OCI-LY1 (cell line): ENCODE results near the gene ALX1.

Experiments
- H2AFZ ChIP-seq: fragments of 200-600 bp; sonication (generic), shearing (Covaris generic); 2 replicates; pipeline ENCODE4 v1.6.0; 2014; ENCODE audit warnings: antibody characterized with exemption, mild to moderate bottlenecking, low read length
- H3F3A ChIP-seq: fragments of 200-600 bp; sonication (generic), shearing (Covaris generic); 2 replicates; pipeline ENCODE4 v1.6.0; 2014; ENCODE audit warnings: mild to moderate bottlenecking, antibody characterized with exemption, low read length, moderate library complexity; ENCODE audit not compliant: insufficient read depth
- H3K27ac ChIP-seq: fragments of 200-600 bp; sonication (generic); 2 replicates; pipeline ENCODE4 v1.5.1; 2014; ENCODE audit warnings: low read length, mixed run types, mild to moderate bottlenecking, low read depth; ENCODE audit not compliant: poor library complexity, severe bottlenecking
- H3K27me3 ChIP-seq: fragments of 200-600 bp; sonication (generic); 2 replicates; pipeline ENCODE4 v1.6.0; 2014; ENCODE audit warnings: antibody characterized with exemption, mild to moderate bottlenecking, low read length, moderate library complexity; ENCODE audit not compliant: insufficient read depth
- H3K36me3 ChIP-seq: fragments of 200-600 bp; sonication (generic); 2 replicates; pipeline ENCODE4 v1.6.1; 2014; ENCODE audit warnings: mild to moderate bottlenecking, antibody characterized with exemption, low read length, moderate library complexity, mixed read lengths; ENCODE audit not compliant: insufficient read depth
- H3K4me1 ChIP-seq: fragments of 200-600 bp; sonication (generic); 2 replicates; pipeline ENCODE4 v1.5.1; 2014; ENCODE audit warnings: mild to moderate bottlenecking, low read length, moderate library complexity; ENCODE audit not compliant: insufficient read depth, severe bottlenecking
- H3K4me2 ChIP-seq: fragments of 200-600 bp; sonication (generic), shearing (Covaris generic); 2 replicates; pipeline ENCODE4 v1.6.1; 2014; ENCODE audit warnings: low read length
- H3K4me3 ChIP-seq: fragments of 200-600 bp; sonication (generic); 2 replicates; pipeline ENCODE4 v1.5.1; 2014; ENCODE audit warnings: low read length, low read depth, mild to moderate bottlenecking, mixed read lengths; ENCODE audit not compliant: poor library complexity, severe bottlenecking
- H3K79me2 ChIP-seq: fragments of 200-600 bp; shearing (Covaris generic); 2 replicates; pipeline ENCODE4 v1.6.1; 2016; ENCODE audit warnings: mixed run types, low read length, mixed read lengths; ENCODE audit not compliant: insufficient read depth
- H3K9ac ChIP-seq: fragments of 200-600 bp; sonication (generic), shearing (Covaris generic); 2 replicates; pipeline ENCODE4 v1.6.1; 2014; ENCODE audit warnings: mild to moderate bottlenecking, low read length, mixed read lengths
- H3K9me2 ChIP-seq: fragments of 200-600 bp; sonication (generic), shearing (Covaris generic); 2 replicates; pipeline ENCODE4 v1.6.1; 2014; ENCODE audit warnings: low read depth, mild to moderate bottlenecking, low read length, mixed read lengths
- H3K9me3 ChIP-seq: fragments of 200-600 bp; shearing (Covaris generic); 2 replicates; pipeline ENCODE4 v1.6.1; 2014; ENCODE audit warnings: low read length, mixed read lengths
- H4K20me1 ChIP-seq: fragments of 200-600 bp; sonication (generic), shearing (Covaris generic); 2 replicates; pipeline ENCODE4 v1.6.0; 2016; ENCODE audit warnings: mild to moderate bottlenecking, low read length; ENCODE audit not compliant: insufficient read depth
- CTCF ChIP-seq: fragments of 200-600 bp; sonication (generic), shearing (Covaris generic); IDR thresholded peaks from 2 replicates; pipeline ENCODE4 v1.5.1; 2017; ENCODE audit warnings: mild to moderate bottlenecking, antibody characterized with exemption, low read length, moderate library complexity, mixed read lengths
- EZH2 ChIP-seq: fragments of 200-600 bp; sonication (generic), shearing (Covaris generic); IDR thresholded peaks from 2 replicates; pipeline ENCODE4 v1.8.0; 2017; ENCODE audit warnings: borderline replicate concordance, mixed run types, mild to moderate bottlenecking, antibody characterized with exemption, low read length, moderate library complexity, mixed read lengths

The ALX1 gene

GRCh38 chr12:85280165-85280983 is at the start of gene ALX1:
ALX1 (plus strand) TSS chr12:85280220; CDS start chr12:85280262, 42 bp downstream.
- H2AFZ ChIP-seq: no peak within 1 kb of the TSS
- H3K79me2 ChIP-seq: no peaks in the 10 kb centered on the region
- no peak within 1 kb of the TSS for H3K27ac ChIP-seq
- H3K36me3 ChIP-seq: no peaks in the 10 kb centered on the region
- no peaks in the 10 kb centered on the region; the same call in none of the 2 replicates for H3K27me3 ChIP-seq
- H3K4me3 ChIP-seq: no peak within 1 kb of the TSS
- TF ChIP-seq EZH2 (no peak), CTCF (no peak)
- H3K9ac ChIP-seq: no peak within 1 kb of the TSS
- H4K20me1 ChIP-seq: no peaks in the 10 kb centered on the region
- H3K4me2 ChIP-seq: no peak within 1 kb of the TSS
- H3K4me1 ChIP-seq: no peaks in the 10 kb centered on the region
- no peaks in the 10 kb centered on the region for H3K9me3 ChIP-seq
- H3F3A ChIP-seq: no peaks in the 10 kb centered on the region
- no peaks in the 10 kb centered on the region for H3K9me2 ChIP-seq

- H3K79me2 ChIP-seq: no peaks in the 10 kb centered on the region
- no peak overlapping the region for H3K4me2 ChIP-seq
- H2AFZ ChIP-seq: no peak overlapping the region
- no peaks in the 10 kb centered on the region for H3K9me3 ChIP-seq
- no peaks in the 10 kb centered on the region for H3K4me1 ChIP-seq
- no peaks in the 10 kb centered on the region for H3K36me3 ChIP-seq
- H3K27ac ChIP-seq: no peak overlapping the region
- H3K27me3 ChIP-seq: no peaks in the 10 kb centered on the region
- no peak overlapping the region for H3K4me3 ChIP-seq
- H3F3A ChIP-seq: no peaks in the 10 kb centered on the region
- no peaks in the 10 kb centered on the region for H4K20me1 ChIP-seq
- TF ChIP-seq EZH2 (no peak), CTCF (no peak)
- no peaks in the 10 kb centered on the region for H3K9me2 ChIP-seq
- no peak overlapping the region for H3K9ac ChIP-seq
These were observed 42.7 kb upstream of the ALX1 start for GRCh38 chr12:85237327-85237726.

GRCh38 chr12:85244561-85244960 is 35.5 kb upstream of the ALX1 start:
- H3K4me3 ChIP-seq: no peak overlapping the region
- no peaks in the 10 kb centered on the region for H3K9me3 ChIP-seq
- TF ChIP-seq EZH2 (no peak), CTCF (no peak)
- no peaks in the 10 kb centered on the region for H3K27me3 ChIP-seq
- H3F3A ChIP-seq: no peaks in the 10 kb centered on the region
- H2AFZ ChIP-seq: no peak overlapping the region
- no peak overlapping the region for H3K27ac ChIP-seq
- H3K9ac ChIP-seq: no peak overlapping the region
- H4K20me1 ChIP-seq: no peaks in the 10 kb centered on the region
- H3K4me2 ChIP-seq: no peak overlapping the region
- no peaks in the 10 kb centered on the region for H3K4me1 ChIP-seq
- no peaks in the 10 kb centered on the region for H3K79me2 ChIP-seq
- H3K36me3 ChIP-seq: no peaks in the 10 kb centered on the region
- H3K9me2 ChIP-seq: no peaks in the 10 kb centered on the region
